Measurements from ENCODE around the gene CREB3.
A peak's percentile ranks its signal among the peaks of the same experiment; 100 is the strongest.

Gene CREB3

DNA sequence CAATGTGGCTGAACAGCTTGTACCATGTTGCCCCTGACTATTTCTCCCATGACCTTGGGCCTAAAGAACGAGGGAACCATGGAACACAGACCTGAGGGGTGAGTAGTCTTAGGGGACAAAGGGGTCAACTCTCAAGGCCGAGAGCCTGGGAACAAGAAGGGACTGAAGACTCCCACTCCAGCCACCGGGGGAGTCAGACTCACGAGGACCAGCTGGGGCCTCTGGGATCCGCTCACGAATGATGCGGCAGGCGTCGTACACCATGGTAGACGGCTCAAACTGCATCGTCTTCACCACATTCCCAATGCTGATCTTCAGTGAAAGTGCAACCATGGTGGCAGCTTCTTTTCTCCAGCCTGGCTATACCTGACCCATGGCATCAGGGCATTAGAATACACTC is 7.1 kb upstream of the CREB3 start:
- FAIRE-seq (no peak), DNase-seq (ENCODE audit: low spot score) (no peak)

DNA sequence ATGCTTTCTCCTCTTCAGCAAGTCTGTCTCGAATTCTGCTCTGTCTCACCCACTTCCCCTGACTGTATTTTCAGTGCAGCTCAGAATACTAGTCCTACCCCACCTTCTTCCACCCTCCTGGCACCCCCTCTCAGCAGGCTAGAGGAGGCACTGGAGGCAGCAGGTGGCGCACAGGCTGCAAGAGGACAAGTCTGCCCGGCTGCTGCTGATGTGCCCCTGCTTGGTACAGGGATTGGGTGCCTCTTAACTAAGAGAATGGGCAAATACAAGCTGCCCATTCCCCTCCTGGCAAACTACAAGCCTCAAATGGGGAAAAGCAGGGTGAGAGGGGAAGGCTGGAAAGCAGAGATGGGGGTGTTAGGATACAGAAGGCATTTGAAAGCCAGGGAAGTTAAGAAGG is 5.5 kb upstream of the CREB3 start:
- peak; percentile 69 for DNase-seq (ENCODE audit: low spot score)
- FAIRE-seq = no peak

DNA sequence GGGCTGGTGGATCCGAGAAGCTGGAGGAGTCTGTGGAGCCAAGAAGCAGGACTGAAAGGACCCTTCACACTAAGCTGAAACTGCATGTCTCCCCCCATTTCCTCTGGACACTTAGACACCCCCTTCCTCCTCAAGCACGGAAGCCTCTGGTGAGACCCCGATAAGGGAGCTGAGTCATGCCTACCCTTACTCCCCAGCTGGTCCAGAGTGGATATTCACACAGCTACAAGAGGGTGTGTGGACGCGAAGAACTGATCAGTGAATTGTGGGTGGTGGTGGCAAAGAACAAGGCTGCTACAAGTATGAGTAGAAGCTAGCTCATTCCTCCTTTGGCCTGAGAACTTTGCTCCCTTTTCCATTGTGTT is 4.8 kb upstream of the CREB3 start:
- DNase-seq (ENCODE audit: low spot score) (no peak), FAIRE-seq (no peak)

DNA sequence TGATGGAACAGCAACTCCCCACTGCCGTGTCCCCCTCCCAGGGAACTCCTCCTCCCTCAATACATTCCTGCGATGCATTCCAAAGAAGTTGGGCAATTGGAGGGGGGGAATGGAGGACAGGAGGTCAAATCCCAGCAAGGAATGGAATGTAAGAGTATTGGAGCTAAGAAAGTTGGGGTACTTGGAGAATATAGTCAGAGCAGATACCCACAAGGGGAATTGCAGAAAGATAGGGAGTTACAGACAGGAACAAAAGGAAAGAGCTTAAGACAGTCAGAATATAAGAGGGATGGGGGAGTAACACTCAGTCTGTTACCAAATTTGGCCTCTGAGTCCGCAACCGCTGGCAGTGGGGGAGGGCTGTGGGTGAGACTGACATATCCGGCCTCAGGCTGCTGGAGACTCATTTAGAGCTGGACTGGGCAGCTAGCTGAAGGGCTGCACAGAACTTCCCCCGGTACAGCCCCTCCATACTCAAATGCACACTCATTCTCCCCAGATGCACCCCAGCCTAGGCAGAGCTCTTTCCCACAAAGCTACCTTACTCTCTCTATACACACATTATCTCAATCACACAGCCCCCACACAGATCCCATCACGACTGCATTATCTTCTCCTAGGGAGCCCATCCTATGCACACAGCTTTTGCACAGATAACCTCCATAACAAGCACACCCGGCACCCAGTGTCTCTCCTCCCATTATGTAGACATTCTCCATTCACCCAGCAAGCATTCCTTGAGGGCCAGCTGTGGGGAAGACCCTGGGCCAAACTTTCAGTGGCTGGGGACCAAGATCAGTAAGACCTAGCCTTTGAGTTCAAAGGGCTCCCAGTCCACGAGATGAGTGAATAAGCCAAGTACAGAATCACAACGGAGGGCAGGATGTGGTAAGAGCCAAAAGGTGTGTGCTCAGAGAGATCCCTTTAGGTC is 4.2 kb upstream of the CREB3 start:
- DNase-seq (ENCODE audit: low spot score) (peak; percentile 77), FAIRE-seq (peak; percentile 70)

DNA sequence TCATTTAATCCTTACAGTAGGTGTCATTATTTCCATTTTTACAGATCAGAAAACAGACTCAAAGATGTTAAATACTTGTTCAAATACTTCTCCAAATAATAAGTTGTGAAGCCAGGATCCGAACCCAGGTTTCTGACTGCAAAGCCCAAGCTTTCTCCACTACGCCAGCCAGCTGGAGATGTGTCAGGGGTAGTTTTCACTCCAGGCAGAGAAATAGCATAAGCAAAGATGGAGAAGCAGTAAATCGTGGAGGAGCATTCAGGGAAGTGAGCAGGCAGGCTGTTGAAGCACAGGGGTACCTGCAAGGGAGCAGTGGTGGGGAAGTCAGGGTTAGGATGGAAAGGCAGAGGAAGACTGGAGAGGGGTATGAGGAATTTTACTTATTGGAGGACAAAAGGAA is 3.4 kb upstream of the CREB3 start:
- FAIRE-seq (no peak), DNase-seq (ENCODE audit: low spot score) (no peak)

DNA sequence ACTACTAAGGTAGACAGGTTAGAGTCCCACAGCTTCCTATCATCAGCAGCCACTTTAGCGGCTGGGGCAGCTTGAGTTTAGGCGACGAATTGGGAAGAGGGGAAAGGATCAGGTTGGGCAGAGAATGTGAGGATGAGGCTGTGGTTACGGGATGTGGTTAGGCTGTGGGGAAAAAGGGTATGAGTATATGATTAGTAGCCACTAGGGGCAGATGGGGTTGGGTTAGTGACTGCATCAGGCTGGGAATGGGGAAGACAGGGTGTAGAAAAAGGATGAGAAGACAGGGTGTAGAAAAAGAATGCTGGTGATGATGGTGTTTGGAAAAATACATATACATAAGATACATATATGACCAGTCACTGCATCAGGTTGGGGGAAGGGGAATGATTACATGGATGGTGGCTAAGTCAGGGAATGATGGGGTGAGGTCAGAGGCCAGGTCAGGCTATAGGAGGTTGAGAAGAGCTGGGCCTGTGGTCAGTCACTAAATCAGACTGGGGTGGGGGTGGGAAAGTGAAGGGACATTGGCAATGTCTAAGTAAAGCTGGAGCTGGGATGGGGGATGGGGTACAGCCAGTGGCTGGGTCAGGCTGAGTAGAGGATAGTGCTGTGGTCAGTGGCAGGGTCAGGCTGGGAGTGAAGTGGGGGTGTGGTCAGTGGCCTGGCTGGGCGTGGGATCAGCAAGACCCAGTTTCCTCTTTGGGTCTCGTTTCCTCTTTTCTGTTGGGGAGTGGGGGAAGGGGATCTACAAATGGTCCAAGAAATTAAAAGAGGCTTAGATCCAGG is 2.6 kb upstream of the CREB3 start:
- peak; percentile 72 for FAIRE-seq
- DNase-seq (ENCODE audit: low spot score) = peak; percentile 85

DNA sequence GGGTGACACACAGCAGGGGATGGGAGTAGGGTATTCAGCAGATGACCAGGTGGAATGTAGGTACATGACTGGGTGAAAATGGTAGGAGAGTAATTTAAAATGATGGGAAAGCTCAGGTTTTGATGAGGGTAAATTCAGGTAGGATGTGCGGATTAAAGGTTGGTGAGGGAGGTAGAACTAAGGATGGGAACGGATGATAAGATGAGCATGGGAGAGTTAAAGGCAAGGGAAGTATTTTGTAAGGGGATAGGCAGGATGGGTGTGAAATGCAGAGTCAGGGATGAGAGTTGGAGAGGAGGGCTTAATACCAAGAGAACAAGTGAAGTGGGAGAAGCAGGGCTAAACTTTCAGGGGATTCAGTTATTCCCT is 2.0 kb upstream of the CREB3 start:
- no peak for FAIRE-seq
- no peak for DNase-seq (ENCODE audit: low spot score)

DNA sequence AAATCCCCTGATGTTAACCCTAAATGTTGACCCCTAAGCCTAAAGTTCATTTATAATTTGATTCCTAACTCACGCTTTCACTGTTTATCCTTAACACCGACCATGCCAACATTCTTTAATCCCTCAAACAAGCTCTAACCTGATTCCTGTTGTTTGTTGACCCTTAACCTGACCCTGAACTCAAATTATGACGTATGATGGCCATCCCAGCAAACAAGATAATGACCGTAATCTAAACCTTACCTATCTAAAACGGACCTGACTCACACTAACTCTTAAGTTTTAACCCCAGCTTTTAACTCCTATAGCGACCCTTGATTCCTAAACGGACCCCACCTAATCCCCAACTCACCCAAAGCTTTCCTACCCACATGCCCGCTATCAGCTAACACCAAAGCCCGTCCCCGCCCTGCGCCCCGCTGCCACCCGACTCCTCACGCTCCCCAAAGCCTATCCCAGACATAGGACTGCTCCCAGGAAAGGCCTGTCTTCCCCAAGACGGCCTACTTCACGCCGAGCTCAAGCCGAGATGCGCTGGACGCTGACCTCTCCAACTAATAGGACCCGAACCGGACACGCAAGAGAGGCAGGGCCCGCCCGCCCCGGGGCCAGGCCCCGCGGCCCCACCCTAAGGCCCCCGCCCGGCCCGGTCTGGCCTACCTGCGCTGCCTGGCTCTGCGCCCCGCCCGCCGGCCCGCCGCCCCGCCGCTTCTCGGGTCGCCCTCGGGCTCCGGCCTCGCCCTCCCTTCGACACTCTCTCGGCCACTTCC is 866 bp upstream of the CREB3 start:
- FAIRE-seq (no peak), DNase-seq (ENCODE audit: low spot score) (peak; percentile 20)

DNA sequence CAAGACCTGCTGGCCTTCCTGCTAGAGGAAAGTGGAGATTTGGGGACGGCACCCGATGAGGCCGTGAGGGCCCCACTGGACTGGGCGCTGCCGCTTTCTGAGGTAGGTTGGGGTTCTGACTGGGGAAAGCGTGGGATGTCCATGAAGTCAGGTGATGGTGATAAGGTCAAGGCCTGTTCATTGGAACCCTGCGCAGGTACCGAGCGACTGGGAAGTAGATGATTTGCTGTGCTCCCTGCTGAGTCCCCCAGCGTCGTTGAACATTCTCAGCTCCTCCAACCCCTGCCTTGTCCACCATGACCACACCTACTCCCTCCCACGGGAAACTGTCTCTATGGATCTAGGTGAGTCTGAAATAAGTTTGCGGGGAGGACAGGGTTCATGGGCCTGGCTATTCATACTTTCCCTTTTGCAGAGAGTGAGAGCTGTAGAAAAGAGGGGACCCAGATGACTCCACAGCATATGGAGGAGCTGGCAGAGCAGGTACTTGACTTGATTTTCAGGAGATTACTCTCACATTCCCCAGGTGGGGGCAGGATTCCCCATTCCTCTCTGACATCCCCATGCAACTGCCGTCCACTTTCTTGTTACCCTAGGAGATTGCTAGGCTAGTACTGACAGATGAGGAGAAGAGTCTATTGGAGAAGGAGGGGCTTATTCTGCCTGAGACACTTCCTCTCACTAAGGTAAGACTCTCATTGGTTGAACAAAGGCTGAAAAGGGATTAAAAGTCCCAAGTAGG is 505 bp downstream of the CREB3 start:
- DNase-seq (ENCODE audit: low spot score) (peak; percentile 61), FAIRE-seq (no peak)

DNA sequence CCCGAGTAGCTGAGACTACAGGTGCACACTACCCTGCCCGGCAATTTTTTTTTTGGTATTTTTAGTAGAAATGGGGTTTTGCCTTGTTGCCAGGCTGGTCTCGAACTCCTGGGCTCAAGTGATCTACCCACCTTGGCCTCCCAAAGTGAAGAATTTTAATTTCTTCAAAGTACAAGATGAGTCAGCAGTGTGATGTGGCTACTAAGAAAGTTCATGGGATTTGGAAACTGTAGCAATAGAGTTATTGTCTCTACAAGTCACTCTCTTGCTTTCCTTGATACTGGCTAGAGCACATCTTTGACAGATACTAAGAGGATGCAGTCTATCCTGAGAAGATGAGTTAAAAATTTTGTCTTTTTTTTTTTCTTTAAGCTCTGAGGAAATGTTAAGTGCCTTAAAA is 1.6 kb downstream of the CREB3 start:
- DNase-seq (ENCODE audit: low spot score) = no peak
- FAIRE-seq = no peak

DNA sequence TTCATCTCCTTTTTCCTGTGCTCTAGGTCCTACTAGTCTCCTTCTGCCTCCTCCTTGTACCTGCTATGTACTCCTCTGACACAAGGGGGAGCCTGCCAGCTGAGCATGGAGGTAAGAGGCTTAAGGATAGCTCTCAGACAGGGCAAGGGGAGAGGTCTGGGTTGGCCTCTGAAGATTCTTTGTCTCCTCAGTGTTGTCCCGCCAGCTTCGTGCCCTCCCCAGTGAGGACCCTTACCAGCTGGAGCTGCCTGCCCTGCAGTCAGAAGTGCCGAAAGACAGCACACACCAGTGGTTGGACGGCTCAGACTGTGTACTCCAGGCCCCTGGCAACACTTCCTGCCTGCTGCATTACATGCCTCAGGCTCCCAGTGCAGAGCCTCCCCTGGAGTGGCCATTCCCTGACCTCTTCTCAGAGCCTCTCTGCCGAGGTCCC is 3.8 kb downstream of the CREB3 start:
- peak; percentile 71 for DNase-seq (ENCODE audit: low spot score)
- no peak for FAIRE-seq

DNA sequence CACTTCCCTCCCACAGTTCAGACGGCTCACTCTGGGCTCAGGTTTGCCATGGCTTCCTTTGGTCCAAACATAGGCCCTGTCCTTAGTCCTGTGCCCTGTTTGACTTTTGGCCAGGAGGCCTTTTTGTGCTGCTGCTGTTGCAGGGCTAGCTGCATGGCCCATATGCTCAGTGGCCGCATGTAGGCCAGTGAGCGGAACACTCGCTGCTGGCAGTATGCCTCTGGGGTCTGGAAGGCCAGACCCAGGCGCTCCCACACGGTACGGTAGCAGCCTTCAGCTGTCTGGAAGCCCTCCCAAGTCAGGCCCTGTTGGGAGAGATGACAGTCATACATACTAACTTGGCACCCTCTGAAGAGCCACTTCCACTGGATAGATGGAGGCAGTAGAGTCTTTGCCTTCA is 4.7 kb downstream of the CREB3 start:
- no peak for FAIRE-seq
- DNase-seq (ENCODE audit: low spot score) = no peak

DNA sequence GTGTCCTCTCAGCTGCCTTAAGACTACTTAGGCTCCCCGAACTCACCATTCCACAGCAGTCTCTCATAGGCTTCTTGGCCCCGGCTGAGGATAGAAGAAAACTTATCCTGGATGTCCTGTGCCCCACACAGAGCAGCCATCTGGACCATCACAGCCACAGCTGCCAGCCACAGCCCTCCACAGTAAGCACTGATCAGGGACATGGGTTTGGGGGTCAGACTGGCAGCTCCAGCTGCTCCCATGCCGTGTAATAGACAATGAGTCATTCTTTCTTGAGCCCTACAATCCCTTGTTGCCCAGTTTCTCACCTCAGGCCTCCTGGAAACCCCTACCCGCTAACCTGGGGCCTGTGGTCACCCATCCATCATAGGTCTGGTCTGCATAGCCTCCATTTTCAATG is 5.7 kb downstream of the CREB3 start:
- DNase-seq (ENCODE audit: low spot score) (no peak), FAIRE-seq (no peak)

DNA sequence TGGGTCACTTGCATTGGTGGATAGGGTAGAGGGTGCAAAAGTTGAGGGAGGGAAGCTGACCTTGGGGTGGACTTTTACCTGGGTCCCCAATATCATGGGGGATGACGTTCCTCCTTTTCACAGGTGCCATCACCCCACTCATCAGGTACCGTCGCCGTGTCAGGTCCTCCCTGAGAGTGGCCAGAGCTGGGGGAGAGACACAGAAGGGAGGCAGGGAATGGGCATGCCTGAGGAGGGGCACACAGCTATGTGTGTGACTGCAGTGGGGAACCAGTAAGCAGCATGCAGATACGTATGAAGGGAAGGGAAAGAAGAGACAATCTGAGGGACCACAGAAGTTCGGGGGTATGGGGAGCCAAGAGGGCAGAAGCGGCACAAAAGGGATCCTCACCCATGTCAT is 6.5 kb downstream of the CREB3 start:
- FAIRE-seq = no peak
- no peak for DNase-seq (ENCODE audit: low spot score)

DNA sequence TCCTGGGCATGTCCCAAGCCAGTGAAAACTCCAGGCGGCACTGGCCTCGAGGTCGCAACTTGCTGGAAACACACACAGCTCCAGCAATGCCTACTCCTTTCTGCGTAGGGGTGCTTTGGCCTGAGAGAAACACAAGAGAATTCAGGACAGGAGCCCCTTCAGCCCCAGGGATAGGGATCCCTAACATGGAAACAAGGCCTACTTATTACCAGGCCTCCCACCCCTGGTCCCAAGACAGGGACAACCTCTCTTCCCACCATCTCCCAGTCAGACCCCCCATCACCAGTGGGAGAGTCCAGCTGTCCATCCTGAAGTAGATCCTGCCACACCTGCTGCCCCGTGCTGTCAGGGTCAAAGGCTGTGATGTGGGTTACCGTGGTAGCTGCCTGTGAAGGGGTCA is 7.8 kb downstream of the CREB3 start:
- FAIRE-seq = no peak

DNA sequence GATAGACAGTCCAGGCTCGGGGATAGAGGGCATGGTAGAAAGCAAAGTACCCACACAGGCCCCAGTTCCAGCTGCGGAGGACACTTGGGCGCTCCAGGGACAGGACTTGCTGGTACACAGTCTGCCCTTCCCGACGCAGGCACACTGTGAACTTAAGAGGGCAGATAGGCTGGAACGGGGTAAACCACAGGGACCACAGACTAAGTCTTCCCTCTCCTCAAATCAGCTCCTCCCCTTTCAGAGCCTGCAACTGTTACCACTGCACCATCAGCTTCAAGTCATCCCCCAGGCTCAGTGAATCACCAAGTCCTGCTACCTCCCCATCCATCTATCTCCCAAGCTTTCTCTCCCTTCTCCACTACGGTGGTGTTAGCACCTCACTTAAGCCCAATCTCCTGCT is 9.3 kb downstream of the CREB3 start:
- FAIRE-seq = no peak
- no peak for DNase-seq (ENCODE audit: low spot score)

More for the DNA sequence above, 7.8 kb downstream of the CREB3 start:
- DNase-seq (ENCODE audit: low spot score) = no peak

DNA sequence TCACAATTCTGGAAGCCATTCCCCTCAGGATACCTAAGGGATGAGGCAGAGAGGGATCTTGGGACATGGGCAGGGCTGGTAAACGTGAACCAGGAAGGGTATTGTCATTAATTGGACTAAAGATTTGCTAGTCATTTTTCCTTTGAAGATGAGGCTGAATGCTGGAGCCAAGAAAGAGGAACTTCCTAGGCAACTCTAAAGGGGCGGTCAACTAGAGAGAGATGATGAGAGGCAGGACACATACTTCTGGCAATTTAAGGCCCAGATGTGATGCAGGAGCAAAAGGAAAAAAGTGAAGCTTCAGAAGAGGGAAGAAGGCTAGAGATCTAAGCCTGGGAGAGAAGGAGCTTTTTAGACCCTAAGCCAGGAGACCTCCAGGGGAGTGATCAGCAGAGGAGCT is 11.0 kb downstream of the CREB3 start:
- DNase-seq (ENCODE audit: low spot score) (no peak), FAIRE-seq (no peak)

DNA sequence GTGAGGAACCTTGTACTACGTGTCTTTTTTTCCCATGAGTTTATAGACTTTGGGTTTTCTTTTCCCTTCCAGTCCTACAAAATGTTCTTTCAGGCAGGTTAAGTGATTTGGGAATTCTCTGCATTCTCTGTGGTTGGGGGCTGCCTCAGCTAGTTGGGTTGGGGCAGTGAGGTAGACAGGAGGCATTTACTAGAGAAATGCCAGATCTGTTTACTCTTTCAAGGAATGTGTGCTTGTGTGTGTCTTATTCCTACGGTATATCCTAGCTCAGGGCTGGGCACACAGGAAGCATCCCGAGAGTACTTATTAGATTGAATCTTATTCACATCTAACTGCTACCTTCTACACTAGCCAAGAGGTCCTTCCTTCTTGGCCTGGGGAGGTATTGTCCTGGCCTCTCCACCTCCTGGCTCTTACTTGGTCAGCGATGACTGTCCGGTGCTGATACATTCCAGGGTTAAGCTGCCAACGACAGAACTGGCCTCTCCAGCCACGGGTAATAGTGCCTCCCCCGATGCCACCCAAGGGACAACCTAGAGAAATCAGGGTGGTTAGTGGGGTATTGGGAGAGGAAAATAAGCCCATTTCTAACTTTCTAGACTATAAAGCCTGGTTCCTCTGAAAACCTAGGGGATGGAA is 11.5 kb downstream of the CREB3 start:
- DNase-seq (ENCODE audit: low spot score) (no peak), FAIRE-seq (no peak)

DNA sequence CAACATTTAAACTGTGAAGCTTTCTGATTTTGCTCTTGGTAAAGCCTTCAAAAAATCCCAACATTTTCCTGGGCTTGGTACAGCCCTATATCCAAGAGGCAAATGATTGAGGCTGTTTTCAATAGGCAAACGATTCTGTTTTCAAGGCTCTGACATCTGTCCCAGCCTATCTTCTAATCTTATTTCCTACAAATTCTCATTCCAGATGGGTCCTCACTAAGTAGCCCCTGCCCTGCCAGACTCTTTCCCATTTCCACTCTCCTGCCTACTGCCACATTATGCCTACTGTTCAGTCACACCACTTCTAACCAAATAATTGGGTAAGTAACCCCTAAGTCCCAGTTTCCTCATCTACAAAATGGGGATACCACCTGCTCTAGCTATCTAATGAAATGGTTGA is 13.1 kb downstream of the CREB3 start:
- no peak for FAIRE-seq
- DNase-seq (ENCODE audit: low spot score) = no peak

DNA sequence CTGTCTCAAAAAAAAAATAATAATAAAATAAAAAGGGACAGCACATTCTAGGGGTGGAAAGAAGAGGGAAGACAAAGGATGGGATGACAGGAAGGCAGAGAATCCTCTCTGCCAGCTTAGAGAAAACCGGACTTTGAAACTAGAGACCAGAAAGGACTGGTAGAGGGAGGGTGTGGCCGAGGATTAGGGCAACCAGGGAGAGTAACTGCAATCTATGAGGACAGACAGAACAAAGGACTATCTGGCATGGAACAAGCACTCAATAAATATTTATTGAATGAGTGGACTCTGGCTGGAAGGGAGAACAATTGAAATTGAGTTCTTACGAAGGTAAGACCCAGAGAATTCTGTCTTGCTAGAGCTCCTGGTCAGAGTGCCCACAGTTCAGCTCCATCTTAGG is 14.1 kb downstream of the CREB3 start:
- FAIRE-seq (no peak), DNase-seq (ENCODE audit: low spot score) (no peak)

All from urothelium cell line (cell line).